ENCODE results near the gene ARID1A. TPM values are rescaled to one million over a fixed set of nuclear protein-coding genes. Genes with fewer than 3 reads are reported as not detected.
A peak's percentile ranks its signal among the peaks of the same experiment; 100 is the strongest.

Gene ARID1A
- polyA plus RNA-seq, 4 donors = 79.3 to 103 (median 91.0) TPM

DNA sequence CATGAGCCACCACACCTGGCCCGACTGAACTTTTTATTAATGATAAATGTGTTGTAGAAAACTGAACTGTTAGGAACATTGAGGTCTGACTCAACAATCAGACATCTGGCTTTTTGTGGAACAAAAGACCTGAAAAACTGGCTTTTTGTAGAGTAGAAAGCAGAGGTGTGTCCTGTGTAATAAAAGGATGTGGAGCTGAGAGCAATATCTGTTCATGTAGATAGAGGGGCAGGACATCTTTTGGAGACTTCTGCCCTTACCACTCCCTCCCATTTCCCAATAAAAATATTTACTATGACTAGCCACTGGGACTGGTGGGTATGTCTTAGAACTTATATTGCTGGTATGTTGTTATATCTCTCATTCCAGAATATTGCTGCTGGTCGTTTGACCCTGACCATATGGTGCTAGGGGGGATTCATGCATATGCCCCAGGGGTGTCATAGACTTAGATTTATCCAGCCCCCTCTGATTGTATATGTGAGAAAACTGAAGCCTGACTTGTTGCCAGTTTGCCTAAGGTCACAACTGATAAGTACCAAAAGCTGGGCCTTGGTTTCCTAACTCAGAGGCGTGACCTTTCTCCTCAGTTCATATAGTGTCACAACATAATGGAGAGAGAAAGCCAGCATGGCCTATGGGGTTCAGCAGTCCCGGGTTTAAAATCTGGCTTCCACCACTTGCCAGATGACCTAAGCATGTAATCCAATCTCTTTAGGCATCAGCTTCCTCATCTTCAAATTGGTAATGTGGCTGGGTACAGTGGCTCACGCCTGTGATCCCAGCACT, 58.5 kb downstream of the ARID1A start:
- DNase-seq (ENCODE audit: low read depth in 4 of 4, low spot score in 3 of 4) = no peak

DNA sequence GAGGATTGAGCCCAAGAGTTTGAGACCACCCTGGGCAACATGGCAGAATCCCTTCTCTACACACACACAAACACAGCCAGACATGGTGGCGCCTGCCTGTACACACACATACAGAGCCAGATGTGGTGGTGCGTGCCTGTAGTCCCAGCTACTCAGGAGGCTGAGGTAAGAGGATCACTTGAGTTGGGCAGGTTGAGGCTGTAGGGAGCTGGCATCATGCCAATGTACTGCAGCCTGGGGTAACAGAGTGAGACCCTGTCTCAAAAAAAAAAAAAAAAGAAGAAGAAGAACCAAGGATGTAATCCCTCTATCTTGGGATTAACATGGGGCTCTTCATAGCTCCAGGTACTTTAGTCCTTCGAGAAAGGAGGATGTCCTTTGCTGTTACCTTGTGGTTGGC, 62.5 kb downstream of the ARID1A start:
- DNase-seq (ENCODE audit: low read depth in 4 of 4, low spot score in 3 of 4) = no peak

DNA sequence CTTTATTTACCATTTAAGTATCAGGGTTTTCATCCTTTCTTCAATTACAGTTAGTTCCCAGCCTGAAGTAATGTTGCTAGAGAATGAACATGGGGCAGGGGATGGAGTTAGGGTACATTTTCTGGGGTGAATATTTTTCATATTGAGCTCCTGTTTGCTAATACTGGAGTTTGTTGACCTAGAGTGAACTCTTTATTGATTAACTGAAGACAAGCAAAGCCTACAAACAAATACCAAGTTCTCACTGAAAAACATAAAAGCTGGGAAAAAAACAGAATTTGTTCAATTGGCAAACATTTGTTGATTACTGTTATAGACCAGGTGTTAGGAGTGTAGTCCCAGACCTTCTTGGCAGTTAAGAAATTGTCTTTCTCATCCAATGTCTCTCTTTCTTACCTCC, 63.7 kb downstream of the ARID1A start:
- DNase-seq (ENCODE audit: low read depth in 4 of 4, low spot score in 3 of 4) = no peak

DNA sequence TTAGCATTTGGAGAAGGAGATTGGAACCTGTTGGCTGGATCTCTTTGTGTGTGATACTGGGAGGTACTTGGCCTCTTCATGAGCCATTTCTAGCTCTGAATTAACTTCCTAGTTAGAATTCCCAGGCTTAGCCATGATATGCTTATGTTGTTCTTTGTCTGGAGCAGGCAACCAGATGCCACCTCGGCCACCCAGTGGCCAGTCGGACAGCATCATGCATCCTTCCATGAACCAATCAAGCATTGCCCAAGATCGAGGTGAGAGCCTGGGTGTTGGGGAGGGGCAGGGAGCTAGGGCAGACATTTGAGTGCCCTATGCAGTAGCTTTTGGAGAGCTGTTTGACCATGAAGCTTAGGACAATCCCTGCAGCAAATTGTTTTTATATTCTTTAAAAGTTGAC, 65.4 kb downstream of the ARID1A start:
- no peak for DNase-seq (ENCODE audit: low read depth in 4 of 4, low spot score in 3 of 4)

DNA sequence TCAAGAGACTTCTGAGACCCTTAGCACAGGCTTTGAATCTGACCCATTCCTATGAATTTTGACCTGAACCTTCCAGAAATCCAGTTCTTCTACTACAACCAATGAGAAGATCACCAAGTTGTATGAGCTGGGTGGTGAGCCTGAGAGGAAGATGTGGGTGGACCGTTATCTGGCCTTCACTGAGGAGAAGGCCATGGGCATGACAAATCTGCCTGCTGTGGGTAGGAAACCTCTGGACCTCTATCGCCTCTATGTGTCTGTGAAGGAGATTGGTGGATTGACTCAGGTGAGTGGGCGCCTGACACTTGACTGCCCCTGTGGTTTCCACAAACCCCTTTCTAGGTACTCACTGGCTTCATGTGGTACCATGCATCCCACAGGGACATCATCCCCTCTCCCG, 71.9 kb downstream of the ARID1A start:
- DNase-seq (ENCODE audit: low read depth in 4 of 4, low spot score in 3 of 4) = no peak

DNA sequence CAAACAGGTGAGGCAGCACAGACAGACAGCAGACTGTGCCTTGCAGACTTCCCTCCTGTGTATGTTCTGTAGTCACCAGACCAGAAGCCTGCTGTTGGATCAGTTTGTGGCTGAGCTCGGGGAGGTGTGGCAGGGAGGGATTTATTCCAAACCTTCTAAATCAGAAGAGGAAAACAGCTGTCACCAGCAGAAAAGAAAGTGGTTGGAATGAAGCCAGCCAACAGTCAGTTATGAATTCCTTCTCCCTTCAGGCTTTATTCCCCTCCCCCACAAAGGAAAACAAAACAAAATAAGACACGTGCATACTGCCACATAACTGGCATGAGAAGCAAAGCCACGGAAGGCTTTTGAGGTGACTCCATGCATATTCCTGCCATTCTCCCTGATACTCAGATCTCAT, 72.9 kb downstream of the ARID1A start:
- DNase-seq (ENCODE audit: low read depth in 4 of 4, low spot score in 3 of 4) = peak in 1 of 4 donors; percentile 47

DNA sequence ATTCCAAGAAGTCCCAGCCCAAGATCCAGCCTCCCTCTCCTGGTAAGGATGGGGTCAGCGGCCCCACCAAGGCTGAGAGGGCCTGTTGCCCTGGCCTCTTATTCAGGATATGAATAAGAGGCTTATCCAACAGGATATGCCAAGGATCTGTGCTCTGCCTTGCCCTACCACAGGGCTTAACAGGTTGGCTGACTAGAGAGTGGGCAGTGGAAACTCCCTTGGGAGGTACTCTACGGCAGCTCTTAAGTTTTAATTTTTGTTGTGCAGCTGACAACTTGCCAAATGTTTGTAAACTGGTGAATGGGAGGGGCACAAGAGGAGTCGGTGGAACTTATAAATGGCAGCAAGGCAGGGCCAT, 75.4 kb downstream of the ARID1A start:
- no peak for DNase-seq (ENCODE audit: low read depth in 4 of 4, low spot score in 3 of 4)

DNA sequence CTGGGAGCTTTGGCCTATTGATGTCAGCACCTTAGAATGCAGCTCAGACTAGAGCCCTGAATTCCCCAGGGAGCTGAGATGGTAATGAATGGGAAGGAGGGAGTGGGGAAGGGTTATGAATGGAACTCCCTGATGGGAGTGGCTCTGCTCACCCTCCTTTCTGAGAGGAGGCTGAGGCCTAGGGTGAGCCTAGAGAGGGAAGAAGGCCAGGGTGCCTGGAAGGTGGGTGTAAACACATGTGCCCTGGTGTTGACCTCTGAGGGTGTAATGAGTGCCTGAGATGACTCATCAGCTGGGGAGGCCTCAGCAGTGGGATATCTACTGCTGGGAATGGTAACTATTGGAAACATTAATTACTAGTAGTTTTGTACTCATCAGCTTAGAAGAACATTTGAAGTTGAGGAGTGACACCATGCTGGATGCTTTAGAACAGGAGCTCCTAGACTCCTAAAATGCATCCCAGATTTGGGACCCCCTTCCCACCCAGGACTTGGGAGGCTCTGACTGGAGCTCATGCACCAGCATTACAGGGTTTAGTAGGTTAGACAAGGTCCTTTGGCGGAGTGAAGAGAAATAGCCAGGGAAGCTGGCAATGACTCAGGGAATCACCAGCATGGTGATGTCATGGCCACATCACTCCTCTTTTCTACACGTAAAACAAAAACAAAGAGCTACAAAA, 76.0 kb downstream of the ARID1A start:
- DNase-seq (ENCODE audit: low read depth in 4 of 4, low spot score in 3 of 4) = no peak

DNA sequence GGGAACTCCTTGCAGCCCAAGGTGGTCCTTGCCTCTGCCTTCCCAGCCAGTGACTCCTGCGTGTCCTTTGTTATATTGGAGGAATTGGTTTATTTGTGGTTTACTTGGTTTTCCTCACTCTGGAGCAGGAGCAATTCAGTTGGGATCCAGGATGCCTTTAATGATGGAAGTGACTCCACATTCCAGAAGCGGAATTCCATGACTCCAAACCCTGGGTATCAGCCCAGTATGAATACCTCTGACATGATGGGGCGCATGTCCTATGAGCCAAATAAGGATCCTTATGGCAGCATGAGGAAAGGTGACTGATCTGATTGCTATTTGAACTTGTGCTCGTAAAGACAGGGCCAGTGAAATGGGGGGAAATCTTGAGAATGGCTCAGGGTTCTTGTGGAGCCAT, 76.9 kb downstream of the ARID1A start:
- no peak for DNase-seq (ENCODE audit: low read depth in 4 of 4, low spot score in 3 of 4)

DNA sequence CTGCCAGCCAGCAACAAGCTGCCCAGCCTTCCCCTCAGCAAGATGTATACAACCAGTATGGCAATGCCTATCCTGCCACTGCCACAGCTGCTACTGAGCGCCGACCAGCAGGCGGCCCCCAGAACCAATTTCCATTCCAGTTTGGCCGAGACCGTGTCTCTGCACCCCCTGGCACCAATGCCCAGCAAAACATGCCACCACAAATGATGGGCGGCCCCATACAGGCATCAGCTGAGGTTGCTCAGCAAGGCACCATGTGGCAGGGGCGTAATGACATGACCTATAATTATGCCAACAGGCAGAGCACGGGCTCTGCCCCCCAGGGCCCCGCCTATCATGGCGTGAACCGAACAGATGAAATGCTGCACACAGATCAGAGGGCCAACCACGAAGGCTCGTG, 78.6 kb downstream of the ARID1A start:
- DNase-seq (ENCODE audit: low read depth in 4 of 4, low spot score in 3 of 4) = no peak

DNA sequence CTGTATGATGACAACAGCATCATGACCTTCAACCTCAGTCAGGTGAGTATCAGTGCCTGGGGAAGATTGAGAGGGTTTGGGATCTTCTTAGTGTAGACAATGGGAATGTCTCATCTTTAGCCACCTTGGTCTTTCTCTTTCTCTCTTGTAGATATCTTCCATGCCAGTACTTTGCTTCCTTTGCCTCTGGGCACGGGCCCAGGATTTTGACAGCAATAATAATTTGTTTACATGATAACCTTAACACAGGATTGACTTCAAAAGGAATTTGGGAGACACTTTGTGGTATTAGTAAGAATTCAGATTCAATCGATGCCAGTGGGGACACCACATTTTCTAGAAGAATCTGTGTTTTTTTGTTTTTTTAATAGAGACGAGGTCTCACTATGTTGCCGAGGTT, 79.9 kb downstream of the ARID1A start:
- DNase-seq (ENCODE audit: low read depth in 4 of 4, low spot score in 3 of 4) = no peak

DNA sequence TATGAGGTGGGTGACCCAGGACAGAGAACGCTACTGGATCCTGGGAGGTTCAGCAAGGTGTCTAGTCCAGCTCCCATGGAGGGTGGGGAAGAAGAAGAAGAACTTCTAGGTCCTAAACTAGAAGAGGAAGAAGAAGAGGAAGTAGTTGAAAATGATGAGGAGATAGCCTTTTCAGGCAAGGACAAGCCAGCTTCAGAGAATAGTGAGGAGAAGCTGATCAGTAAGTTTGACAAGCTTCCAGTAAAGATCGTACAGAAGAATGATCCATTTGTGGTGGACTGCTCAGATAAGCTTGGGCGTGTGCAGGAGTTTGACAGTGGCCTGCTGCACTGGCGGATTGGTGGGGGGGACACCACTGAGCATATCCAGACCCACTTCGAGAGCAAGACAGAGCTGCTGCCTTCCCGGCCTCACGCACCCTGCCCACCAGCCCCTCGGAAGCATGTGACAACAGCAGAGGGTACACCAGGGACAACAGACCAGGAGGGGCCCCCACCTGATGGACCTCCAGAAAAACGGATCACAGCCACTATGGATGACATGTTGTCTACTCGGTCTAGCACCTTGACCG, 83.4 kb downstream of the ARID1A start:
- no peak for DNase-seq (ENCODE audit: low read depth in 4 of 4, low spot score in 3 of 4)

DNA sequence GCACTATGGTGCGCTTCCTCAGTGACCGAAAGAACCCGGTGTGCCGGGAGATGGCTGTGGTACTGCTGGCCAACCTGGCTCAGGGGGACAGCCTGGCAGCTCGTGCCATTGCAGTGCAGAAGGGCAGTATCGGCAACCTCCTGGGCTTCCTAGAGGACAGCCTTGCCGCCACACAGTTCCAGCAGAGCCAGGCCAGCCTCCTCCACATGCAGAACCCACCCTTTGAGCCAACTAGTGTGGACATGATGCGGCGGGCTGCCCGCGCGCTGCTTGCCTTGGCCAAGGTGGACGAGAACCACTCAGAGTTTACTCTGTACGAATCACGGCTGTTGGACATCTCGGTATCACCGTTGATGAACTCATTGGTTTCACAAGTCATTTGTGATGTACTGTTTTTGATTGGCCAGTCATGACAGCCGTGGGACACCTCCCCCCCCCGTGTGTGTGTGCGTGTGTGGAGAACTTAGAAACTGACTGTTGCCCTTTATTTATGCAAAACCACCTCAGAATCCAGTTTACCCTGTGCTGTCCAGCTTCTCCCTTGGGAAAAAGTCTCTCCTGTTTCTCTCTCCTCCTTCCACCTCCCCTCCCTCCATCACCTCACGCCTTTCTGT, 84.6 kb downstream of the ARID1A start:
- no peak for DNase-seq (ENCODE audit: low read depth in 4 of 4, low spot score in 3 of 4)

DNA sequence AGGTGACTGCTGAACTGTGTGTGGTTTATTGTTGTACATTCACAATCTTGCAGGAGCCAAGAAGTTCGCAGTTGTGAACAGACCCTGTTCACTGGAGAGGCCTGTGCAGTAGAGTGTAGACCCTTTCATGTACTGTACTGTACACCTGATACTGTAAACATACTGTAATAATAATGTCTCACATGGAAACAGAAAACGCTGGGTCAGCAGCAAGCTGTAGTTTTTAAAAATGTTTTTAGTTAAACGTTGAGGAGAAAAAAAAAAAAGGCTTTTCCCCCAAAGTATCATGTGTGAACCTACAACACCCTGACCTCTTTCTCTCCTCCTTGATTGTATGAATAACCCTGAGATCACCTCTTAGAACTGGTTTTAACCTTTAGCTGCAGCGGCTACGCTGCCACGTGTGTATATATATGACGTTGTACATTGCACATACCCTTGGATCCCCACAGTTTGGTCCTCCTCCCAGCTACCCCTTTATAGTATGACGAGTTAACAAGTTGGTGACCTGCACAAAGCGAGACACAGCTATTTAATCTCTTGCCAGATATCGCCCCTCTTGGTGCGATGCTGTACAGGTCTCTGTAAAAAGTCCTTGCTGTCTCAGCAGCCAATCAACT, 85.5 kb downstream of the ARID1A start:
- DNase-seq (ENCODE audit: low read depth in 4 of 4, low spot score in 3 of 4) = no peak

DNA sequence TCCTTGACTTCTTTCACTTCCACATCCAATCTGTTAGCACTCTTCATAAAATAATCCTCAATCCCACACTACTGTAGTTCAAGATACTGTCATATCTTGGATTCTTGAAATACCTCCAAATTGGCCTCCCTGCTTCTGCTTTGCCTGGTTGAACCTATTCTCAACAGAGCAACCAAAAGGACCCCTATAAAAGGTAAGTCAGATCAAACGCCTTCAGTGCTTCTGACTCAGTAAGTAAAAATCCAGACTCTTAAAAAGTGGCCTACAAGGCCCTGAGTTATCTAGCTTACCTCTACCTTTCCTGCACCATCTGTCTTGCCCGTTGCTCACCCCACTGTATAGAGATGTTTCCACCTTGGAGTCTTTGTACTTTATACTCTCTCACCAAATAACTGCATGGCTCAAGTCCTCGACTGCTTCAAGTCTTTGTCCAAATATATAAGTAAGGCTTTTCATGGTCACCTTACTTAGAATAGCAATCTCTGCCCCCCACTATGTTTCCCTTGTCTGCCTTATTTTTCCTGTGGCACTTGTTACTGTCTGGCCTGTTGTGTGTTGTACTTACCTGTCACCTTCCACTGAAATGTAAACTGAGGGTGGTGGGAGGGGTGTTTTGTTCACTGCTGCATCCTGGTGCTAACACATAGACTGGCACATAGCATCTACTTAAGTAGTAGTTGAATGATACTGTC, 86.9 kb downstream of the ARID1A start:
- no peak for DNase-seq (ENCODE audit: low read depth in 4 of 4, low spot score in 3 of 4)

DNA sequence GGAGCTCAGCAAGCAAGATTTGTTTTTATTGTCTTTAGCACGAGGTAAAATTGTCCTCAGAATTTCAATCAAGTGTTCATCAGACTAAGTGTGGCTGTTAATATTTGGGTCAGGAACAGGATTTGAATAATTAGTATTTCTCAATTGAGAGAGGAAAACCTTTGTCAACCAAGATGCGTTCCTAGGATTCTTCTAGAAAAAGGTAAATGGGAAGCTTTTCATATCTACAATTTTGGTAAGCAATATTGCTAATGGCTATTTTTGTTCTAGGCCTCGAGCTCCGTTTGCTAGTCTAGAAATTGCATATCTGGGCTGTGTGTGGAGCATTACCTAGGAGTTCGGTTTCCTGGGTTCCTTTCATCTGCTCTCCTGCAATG, 87.8 kb downstream of the ARID1A start:
- no peak for DNase-seq (ENCODE audit: low read depth in 4 of 4, low spot score in 3 of 4)

DNA sequence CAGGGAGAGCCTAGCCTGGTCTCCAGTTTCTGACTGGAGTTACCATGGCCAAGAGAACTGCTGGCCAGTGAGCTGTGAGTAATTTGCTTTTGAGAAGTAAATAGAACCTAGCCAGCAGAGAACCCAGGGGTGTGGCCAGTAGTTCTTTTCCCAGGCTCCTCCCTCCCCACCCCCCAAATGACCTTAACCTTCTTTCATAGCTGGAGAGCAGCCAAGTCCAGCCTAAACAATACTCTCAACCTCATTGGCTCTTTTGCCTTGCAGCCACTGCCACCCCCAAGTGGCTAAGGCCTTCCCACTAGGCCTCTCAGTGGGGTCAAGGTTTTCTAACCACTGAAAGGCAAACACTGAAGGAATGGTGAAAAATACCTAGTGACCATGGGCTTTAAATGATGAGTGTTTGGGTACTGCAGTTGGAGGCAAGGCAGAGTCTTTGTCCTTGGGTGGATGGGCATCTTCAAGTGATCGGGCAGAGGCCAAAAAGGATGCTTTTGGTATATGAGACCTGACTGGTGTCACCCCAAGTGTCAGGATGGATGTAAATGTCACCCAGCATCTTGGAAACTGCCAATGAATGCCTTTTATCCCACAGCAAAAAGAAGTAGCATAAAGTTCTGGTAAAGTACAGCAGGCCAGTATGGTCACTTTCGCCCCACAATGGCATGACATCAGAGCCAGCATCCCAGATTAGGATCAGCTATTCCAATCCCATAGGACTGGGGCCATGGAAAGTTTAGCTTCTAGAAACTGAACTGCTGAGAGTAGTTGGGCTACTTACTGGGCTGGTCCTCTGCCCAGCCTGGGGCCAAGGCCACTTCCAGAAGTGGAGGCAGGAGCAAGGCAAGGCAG, 88.4 kb downstream of the ARID1A start:
- DNase-seq (ENCODE audit: low read depth in 4 of 4, low spot score in 3 of 4) = peak; percentile 43 to 69 (median 44)

DNA sequence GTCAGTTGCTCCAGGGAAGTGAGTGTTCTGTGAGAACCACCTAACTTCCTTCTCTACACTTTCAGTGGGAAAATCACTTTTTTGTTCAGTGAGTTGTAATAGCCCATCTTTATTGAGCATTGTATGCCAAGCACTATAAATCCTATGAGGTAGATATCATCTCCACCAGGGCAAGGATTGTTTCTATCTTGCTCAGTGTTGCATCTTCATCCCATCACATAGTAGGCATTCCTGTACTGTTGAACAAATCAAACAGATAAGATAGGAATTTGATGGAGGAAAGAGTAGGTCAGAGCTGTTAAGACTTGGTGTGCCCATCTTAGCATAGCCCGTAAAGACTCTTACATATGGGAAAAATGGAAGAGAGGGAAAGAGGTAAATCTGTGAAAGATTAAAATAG, 89.1 kb downstream of the ARID1A start:
- no peak for DNase-seq (ENCODE audit: low read depth in 4 of 4, low spot score in 3 of 4)

DNA sequence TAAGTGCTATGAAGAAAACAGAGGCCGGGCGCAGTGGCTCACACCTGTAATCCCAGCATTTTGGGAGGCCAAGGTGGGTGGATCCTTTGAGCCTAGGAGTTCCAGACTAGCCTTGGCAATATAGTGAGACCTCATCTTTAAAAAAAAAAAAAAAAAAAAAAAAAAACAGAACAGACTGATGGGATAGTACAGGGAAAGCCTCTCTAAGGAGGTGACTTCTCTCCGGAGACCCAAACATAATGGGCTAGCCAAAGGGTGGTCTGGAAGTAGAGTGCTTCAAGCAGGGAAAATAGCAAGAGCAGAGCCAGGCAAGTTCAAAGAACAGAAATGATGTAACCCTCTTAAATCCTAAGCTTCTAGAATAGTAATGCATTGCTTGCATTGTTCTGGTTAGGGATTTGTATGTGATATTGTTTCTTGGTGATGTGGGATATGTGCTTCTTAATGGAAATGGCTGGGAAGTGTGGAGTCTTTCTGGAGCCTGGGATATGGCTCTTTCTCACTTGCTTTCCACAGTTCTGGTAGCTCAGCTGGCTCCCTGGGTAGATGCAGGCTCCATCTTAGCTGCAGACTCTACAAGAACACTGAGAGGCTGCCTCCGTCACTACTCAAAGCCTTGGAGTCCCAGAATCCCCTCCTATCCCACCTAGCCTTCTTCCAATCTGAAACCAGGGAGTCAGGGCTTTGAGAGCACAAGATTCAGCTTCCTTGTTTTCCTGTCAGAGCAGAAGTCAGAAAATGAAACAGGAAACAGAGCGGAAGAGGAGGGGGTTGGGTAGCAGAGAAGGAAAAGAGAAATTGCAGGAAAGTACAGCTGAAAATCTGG, 90.0 kb downstream of the ARID1A start:
- DNase-seq (ENCODE audit: low read depth in 4 of 4, low spot score in 3 of 4) = peak in 1 of 4 donors; percentile 31

Data from left renal pelvis (tissue), 4 donors.